Measurements from ENCODE around the gene DSCAML1.

DSCAML1 gene

DNA sequence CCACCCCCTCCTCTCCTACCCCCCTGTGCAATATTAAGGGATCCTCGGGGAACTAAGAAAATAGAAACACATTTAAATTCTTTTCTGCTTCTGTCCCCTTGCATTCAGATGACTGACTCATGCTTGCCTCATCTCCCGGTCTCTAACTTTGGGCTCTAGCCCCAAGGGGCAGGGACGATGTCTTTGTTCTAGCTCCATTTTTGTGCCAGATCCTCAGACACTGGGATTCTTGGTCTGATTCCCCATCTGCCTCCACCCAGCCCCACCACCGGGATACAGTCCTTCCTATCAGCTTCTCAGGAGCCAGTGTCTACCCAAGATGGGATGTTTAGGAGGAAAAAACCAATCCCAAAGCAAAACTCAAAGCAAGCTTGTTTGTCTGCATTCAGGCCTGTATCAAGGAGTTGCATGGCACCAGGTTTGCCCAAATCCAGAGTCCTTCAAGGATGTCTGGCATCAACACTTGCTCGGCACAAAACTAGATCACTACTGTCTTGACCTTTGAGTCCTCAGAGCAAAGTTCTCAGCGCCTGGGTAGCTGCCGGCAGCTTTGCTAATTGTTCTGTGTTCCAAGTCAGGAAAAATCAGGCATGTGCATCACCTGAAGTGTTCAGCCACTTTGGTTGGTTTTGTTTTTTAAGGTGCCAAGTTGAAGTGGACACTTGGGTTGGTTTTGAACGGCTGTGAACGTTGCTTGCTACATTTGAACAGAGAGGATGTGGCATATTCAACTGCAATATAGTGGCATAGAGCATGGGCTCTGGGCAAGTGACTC is 212.8 kb downstream of the DSCAML1 start:
- DNase-seq (ENCODE audit: low spot score): peak; percentile 58

DNA sequence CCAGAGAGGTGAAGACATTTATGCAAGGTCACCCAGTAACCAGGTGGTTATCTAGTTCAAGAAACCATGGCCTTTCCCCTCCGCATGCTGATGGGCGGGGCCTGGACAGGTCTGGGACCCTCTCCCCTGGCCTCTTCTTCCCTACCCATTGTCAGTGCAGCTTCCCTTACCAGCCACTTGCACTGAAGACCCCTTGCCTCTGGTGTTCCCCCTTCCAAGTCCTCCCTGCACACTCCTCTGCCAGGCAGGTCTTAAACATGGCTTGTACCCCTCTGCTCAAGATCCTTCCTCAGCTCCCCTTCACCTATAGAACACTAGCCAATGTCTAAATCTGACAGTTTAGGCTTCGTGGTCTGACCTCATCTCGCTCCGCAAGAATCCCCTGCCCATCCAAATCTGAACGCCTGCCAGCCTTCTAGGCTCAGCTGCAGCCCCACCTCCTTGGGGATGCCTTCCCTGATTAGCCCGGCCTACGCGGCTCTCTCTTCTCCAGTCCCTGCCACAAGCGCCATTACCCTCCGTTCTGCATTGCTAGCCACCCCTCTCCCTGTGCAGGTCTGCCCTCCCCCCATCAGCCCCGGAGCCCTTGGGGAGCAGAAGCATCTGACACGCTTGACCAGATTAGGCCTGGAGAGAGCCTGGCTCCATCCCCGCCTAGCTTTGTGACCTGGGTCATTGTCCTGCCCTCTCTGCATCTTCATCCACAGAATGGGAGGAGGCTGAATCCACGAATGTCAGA is 213.8 kb downstream of the DSCAML1 start:
- peak; percentile 24 for DNase-seq (ENCODE audit: low spot score)

DNA sequence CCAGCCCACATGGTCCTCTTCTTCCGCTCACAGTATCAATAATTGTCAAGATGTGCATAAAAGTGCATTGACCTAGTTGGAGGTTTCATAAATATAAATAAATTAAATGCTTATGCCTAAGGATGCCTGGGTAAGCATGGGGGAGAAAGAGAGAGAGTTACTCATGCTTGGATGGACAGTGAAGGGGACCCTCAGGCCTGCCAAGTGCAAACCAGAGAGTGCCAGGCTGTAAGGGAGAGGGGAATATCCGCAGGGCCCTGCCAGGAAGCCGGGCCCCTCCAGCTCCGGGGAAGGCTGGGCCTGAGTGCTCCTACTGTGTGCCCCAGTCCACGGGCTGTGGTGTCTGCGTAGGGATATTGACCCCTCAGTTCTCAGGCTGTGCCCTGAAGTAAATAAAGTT is 214.6 kb downstream of the DSCAML1 start:
- DNase-seq (ENCODE audit: low spot score): no peak

DNA sequence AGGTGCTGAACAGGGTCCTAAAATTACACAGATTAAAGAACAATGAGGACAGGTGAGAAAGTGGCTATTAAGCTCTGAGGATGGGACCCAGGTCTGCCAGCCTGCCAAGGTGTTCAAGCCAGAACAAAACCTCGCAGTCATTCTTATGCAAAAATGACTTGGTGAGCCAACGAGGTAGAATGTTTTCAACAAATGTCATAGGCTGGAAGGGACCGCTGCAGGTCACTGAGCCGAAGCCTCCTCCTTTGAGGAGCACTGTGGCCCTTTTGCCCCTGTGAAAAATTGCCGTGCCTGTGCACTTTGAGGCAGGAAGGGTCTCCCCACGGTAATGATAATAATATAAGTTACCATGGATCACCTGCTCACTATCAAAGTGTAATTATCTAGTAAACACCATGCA is 216.2 kb downstream of the DSCAML1 start:
- DNase-seq (ENCODE audit: low spot score): no peak

DNA sequence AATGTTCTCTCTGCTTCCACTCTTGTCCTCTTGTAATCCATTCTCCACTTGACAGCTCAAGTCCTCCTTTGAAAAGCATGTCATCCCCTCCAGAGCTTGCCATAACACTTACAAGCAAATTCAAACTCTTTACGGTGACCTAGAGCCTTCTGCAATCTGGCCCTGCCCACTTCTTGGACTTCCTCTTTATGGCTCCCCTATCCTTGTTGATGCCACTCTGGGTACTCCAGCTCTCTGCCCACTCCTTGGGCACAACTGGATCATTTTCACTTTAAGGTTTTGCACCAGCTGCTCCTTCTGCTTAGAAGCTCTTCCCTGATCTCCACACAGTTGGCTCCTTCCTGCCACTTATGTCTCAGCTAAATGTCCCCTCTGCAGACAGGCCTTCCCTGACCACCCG is 217.9 kb downstream of the DSCAML1 start:
- DNase-seq (ENCODE audit: low spot score): no peak

DNA sequence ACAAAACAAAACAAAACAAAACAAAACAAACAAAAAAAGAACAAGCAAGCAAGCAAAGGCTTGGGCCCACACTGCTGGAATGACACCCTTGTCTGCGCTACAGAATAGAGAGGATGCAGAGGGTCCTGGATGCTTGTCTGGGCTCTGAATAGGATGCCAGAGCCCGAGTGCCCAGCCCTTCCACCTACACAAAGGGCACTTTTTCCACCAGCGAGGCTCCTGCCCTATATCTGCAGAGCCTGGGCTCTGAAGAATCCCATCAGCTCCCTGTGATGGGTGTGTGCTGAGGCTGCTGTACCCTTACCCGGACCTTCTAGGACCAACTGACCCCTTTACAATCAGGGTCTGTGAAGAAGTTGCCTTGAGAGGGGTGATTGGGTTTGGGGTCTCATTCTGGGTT is 221.2 kb downstream of the DSCAML1 start:
- no peak for DNase-seq (ENCODE audit: low spot score)

DNA sequence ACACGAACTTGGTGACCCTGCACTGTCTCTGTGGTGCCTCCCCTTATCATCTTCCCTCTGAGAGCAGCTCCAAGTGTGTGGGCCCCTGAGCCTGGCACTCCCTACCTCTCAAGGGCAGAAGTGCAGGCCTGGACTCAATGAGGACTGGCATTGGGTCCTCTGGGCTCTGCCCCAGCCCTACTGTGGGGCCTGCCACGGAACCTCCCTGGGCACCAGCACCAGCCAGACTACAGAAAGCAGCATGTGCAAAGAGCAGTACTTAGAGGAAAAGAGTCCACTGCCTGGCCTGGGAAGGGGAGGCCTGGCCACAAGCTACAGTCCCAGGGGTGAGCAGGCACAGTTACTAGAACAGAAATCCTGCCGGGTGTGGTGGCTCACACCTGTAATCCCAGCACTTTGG is 222.5 kb downstream of the DSCAML1 start:
- no peak for DNase-seq (ENCODE audit: low spot score)

DNA sequence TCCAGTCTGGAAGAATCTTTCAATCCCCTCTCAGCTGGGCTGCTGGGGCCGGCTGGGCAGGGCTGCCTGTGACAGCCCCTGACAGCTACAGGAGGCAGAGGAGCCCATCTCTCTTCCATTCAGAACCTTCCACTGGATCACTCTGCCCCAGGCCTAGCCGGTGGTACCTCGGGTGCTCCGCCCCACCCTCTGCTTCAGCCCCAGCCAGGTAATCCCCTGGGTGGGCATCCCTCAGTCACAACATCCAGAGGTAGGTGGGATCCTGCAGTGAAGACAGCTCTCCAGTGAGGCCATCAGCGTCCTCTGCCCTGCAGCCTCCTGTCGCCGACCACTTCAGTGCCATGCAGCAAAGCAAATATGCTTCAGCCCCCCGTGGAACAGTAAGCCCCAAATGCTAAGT is 223.7 kb downstream of the DSCAML1 start:
- no peak for DNase-seq (ENCODE audit: low spot score)

DNA sequence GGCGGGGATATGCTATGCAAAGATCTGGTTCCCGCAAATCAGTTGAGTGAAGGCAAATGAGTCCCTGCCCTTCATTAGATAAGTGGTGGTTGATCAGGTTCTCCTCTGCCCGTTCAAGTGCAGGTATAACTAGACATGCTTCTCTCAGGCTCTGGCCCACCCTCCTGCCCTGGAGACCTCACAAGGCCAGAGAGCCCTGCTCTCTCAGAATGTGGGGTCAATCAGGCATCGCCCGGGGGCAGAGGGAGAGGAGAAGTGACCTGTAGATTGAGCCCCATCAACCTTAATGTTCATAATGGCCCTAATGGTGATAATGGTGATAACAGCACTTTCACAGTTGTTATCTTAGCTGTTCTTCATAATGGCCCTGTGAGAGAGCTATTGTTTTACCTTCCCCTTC is 224.3 kb downstream of the DSCAML1 start:
- DNase-seq (ENCODE audit: low spot score): no peak

DNA sequence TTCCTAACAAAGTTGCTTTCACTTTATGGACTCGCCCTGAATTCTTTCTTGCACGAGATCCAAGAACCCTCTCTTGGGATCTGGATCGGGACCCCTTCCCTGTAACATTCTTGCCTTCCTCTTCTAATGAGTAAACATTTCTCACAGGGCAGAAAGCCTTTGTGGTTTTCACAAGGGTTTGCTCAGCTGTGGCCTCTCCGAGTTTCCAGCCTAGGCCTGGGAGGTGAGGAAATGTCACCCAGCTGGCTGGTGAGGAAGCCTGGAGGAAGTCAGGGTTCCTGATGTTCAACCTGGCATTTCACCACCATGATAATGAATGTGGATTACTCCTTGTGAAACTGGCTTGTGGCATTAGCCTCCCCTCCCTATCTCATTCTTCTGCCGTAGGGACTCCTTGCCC is 224.9 kb downstream of the DSCAML1 start:
- DNase-seq (ENCODE audit: low spot score): no peak

DNA sequence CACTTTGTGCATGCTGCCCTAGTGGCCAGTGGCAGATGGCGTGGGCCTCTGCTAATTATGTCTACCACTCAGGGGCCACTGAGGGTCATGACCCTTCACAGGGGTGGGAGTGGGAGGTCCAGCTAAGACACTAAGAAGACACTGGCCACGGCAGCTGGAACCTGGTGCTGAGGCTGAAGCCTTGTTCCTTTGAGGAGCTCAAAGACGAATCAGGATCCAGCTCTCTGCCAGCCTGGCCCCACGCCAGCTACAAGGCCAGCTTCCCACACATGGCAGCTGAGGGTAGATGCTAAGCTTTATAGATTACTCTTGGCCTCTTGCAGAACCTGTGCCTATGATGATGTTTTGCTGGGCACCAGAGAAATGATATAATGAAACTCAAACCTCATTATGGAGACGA is 226.3 kb downstream of the DSCAML1 start:
- DNase-seq (ENCODE audit: low spot score): no peak

DNA sequence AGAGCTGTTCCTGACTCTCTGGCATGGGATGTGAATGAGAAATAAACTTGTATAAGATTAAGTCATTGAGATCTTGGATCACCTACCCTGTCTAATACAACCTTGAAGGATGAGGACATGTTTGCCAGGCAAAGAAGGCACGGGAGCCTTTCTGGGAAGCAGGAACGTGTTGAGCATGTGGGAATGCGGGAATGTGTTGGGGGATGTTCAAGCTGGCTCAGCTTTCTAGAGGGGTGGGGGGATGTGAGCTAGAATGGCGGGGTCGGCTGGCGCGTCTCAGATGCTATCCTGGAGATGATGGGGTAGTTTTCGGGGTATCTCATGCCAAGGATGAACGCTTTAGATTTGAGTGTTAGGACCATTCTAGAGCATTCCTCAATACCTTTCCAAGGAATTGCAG is 227.1 kb downstream of the DSCAML1 start:
- DNase-seq (ENCODE audit: low spot score): no peak

DNA sequence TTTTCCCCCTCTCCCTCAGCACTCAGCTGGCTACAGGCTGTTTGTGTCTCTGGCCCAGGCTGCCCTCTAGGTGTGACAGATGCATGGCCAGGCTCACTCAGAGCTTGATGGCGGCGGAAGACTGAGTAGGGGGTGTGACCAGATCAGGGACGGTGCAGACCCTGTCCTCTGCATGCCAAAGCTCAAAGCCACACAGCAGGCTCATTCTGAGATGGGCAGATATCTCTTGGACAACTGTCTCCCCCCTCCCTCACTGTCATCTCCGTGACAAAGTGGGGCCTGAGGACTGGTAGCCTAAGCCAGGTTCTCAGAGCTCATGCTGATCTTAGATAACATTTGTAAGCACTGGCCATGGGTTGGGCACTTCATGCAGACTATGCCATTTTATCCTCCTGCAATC is 231.3 kb downstream of the DSCAML1 start:
- no peak for DNase-seq (ENCODE audit: low spot score)

DNA sequence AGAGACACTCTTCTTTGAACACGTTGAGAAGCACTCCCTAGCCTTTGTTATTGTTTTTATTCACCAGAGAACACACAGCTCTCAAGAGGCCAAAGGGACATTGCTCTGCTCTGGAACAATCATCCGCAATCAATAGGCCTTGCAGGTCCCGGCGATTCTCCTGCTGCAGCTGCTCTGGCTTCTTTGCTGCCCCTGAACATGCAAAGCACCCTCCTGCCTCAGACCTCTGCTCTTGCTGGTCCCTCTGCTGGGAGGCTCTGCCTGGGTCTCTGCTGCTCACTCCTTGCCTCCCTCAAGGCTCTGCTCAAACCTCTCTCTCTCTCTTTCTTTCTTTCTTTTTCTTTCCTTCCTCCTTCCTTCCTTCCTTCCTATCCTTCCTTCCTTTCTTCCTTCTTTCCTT is 232.7 kb downstream of the DSCAML1 start:
- DNase-seq (ENCODE audit: low spot score): no peak

DNA sequence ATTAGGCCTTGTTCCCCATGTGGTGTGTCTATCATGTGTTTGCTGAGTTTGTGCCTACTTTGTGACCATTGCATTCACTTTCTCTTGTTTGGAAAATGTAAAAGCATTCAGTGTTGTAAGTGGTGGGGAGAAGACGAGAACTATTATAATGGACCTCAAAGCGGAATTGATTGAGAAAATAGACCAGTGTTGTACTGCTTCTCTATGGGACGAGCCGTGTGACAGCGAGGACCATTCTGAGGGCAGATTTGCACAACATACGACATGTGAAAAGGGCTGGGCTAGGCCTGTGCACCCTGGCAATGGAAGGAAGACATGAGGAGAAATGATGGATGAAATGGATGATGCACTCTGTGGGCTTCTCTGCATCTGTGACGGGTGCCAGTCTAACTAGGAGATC is 233.5 kb downstream of the DSCAML1 start:
- no peak for DNase-seq (ENCODE audit: low spot score)

DNA sequence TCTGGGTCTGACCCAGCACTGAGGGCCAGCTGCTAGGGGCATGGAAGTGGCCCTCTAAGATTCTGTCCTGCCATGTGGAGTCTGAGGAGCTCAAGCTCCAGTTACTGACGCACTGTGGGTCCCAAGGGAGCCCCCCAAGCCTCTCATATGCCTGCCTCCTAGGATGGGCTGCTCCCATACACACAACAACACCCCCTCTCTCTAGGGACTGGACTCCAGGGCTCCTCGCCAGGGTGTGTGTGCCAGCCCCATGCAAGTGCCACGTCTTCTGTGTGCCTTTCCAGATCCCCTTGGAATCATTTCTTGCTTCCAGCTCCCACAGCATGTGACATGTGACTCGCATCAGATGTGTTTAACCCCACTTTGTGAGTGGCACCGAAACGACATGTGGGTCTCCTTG is 234.9 kb downstream of the DSCAML1 start:
- DNase-seq (ENCODE audit: low spot score): no peak

DNA sequence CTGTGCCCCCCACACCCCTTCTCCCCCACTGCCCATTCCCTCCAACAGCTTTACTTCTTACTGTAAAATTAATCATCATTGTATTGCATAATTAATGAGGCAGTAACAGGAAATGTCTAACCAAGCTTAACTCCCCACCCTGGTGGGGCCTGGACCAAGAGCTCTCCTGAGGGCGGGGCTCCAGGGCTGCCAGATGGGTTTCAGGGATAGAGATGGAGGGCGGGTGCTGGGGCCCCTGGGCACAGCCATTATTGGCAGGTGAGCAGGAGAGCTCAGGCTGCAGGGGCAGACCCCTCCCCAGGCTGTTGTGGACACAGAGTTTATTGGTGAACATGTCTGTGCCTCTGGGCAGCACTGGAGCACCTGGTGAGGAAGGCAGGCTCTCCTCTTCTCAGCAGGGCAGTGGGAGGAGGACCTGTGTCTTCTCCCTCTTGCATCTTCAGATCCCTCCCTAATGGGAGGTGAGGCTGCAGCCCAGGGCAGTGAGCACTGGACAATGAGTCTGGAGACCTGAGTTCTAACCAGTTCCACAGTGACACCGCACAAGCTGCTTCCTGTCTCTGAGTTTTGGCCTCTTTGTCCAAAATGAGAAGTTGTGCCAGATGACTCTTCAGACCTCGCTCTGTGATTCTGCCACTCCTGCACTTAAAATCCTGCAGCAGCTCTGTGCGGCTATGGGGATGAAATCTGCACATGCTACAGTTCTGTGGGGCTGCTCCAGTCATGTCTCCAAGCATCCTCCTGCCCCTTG is 236.1 kb downstream of the DSCAML1 start:
- DNase-seq (ENCODE audit: low spot score): no peak

DNA sequence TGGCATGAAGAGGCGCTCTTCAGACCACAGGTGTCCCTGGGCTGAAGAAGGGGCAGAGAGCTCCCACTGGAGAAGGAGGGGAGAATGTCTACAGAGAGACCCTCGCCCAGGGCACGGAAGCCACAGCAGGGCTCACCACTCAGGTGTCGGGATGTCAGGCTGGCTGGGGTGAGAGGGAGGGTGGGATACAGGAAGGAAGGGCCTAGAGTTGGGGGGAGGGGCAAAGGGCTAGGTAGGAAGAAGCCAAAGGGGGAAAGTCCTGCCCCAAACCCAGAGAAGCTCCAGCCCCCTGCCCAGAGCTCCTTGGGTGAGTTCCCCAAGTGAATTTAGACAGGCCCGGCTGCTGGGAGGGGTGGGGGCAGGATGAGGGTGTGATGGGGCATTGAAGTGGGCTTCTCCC is 237.3 kb downstream of the DSCAML1 start:
- no peak for DNase-seq (ENCODE audit: low spot score)

DNA sequence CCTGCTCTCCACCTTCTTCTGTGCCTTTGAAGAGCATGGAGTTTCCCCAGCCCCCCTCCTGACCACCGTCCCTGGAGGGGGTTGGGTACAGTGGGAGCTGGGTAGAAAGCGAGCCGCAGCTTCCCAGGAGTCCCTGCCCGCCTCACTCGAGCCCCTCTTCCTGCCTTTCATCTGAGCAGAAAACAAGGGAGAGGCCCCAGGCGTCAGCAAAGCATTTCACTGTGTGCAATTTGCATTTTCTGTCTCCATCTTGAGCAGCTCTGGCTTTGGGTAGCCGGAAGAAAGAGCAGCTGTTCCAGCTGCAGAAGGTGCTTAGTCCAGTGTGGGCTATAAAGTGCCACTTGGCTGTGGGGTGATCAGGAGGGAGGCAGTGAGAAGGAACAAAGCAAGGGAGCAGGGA is 239.7 kb downstream of the DSCAML1 start:
- DNase-seq (ENCODE audit: low spot score): no peak

DNA sequence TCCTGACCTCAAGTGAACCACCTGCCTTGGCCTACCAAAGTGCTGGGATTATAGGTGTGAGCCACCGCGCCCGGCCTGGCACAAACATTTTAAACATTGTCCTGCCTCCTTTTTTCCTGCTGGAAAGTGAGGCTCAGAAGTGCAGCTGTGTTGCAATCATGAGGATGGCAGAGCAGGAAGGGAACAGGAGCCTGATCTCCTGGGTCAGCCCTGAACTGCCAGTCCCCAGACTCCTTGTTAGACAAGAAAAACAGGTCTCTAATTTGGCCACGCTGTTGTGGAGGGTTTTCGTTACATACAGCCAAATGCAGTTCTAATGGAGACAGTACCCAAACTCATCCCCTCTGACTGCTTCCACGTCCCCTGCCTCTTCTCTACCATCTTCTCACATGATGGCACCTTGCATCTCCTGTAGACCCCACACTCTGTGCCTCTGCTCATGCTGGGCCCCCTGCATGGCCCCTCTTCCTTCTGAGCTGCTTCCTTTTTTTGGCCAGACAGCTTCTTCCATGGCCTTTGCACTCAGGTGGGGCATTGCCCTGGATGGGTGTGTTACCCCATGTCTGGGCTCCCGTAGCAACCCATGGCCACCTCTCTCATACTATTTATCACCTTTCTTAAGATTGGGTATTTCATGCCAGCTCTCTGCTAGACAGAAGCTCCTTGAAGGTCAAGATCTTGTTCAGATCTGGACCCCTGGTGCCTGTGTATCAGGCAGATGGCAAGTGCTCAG is 242.2 kb downstream of the DSCAML1 start:
- DNase-seq (ENCODE audit: low spot score): no peak

DNA sequence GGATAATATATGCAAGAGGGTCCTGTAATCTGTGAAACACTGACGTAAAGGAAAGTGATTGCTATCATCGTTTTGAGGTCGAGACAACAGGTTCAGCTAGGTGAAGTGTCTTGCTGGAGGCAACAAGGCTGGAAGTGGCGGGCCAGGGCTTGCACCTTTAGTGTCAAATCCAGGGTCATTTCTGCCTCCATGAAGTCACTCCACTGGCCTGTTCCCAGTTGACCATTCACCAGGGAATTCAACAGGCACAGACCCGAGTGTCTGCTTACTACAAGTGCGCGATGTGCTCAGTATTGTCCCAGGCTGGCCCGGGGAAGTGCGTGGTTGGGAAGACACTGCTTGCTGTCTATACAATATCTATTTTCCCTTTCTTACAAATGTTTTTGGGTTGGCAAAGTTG is 244.4 kb downstream of the DSCAML1 start:
- DNase-seq (ENCODE audit: low spot score): no peak

DNA sequence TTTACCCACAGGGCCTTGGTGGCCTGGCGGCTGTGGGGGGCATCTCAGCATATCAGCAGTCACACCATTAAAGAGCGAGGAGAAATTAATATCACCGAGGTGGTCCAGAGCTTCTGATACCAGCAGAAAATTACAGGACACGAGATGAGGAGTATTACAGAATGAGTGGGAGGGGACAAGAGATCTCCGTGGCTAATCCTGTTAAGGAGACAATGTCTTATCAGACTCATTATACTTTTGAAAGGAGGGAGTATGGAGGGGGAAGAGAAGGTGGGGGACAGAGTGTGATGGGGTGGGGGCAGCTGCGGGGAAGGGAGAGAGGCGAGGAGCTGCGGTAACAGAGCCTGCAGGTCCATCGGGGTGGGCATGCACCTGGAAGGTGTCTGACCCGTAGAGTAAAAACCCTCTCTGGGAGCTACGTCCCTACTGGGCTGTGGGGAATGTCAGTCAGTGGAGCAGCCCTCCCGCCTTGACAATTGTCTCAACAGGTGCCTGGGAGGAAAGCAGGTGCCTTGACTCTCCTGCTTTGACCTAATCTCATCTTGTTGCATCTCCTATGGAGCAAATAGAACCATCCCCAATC is 245.2 kb downstream of the DSCAML1 start:
- no peak for DNase-seq (ENCODE audit: low spot score)
